ENCODE results near the gene PDE6G.

GRCh38 chr17:81621494-81622130 is 34.7 kb downstream of the PDE6G start:
- TF ChIP-seq YY1 (IDR thresholded peaks at IDR 0.05; ENCODE audit: low read depth), result no peak
- no peak for TF ChIP-seq RAD21 (IDR thresholded peaks at IDR 0.05; ENCODE audit: low read depth)
- TF ChIP-seq EP300 (IDR thresholded peaks at IDR 0.05; ENCODE audit: borderline replicate concordance), result no peak
- no peak for TF ChIP-seq CREB1 (IDR thresholded peaks at IDR 0.05; ENCODE audit: low read depth)
- TF ChIP-seq ZBTB7A (IDR thresholded peaks at IDR 0.05; ENCODE audit: low read depth), result no peak
- TF ChIP-seq REST (IDR thresholded peaks at IDR 0.05; ENCODE audit: low read depth), result no peak
